Spinal cord (tissue), 10 donors: Measurements from ENCODE around the gene WDR90. TPM values are rescaled to one million over a fixed set of nuclear protein-coding genes. Genes with fewer than 3 reads are reported as not detected.
A peak's percentile ranks its signal among the peaks of the same experiment; 100 is the strongest.

ENCODE experiments used
- DNase-seq, 6 donors: peaks; one replicate each; pipeline versions ENCODE4 v3.0.0 to v3.0.0-alpha.2; 2013 to 2015; ENCODE audit warnings: low spot score in 6 of 6, low read depth in 4 of 6
- H3K27ac ChIP-seq: one replicate; pipeline ENCODE4 v1.5.1; 2013; ENCODE audit warnings: low read depth, low read length, control low read depth
- H3K27me3 ChIP-seq: one replicate; pipeline ENCODE4 v1.6.1; 2013; ENCODE audit warnings: low read length; ENCODE audit not compliant: control insufficient read depth, insufficient read depth
- H3K36me3 ChIP-seq: one replicate; pipeline ENCODE4 v1.6.1; 2013; ENCODE audit warnings: low read length; ENCODE audit not compliant: control insufficient read depth, insufficient read depth
- H3K4me1 ChIP-seq: one replicate; pipeline ENCODE4 v1.6.1; 2013; ENCODE audit warnings: low read length; ENCODE audit not compliant: control insufficient read depth, insufficient read depth
- H3K4me3 ChIP-seq: one replicate; pipeline ENCODE4 v1.5.1; 2013; ENCODE audit warnings: low read depth, low read length, control low read depth
- H3K9me3 ChIP-seq: one replicate; pipeline ENCODE4 v1.6.1; 2013; ENCODE audit warnings: low read length; ENCODE audit not compliant: control insufficient read depth, insufficient read depth
- WGBS: methylation state at CpG from one replicate; pipeline ENCODE4 v1.1.5; 2013; ENCODE audit warnings: missing lambda C conversion rate; ENCODE audit not compliant: insufficient coverage; 5-methylcytosine and 5-hydroxymethylcytosine counted together
- polyA plus RNA-seq, 2 donors: library from polyadenylated mRNA; unstranded; fragments of 120-200 nt; gene quantifications; one replicate each; pipeline ENCODE4 v1.2.1, GENCODE V29; 2013; ENCODE audit not compliant: insufficient read length in 2 of 2
- total RNA-seq, 2 donors: library from RNA; depleted of rRNA in 1 of 2; stranded (reverse); fragments of 120-200 nt in 1 of 2; fragments of >200 nt in 1 of 2; gene quantifications; one replicate each; pipeline versions ENCODE4 v1.2.3 to v1.2.4, GENCODE V29; 2013 to 2014
- donor health status: healthy.

WDR90 gene
- total and polyA plus RNA-seq, 4 donors: 8.3 to 63.1 (median 39.2) TPM

GRCh38 chr16:625977-626765 is 23.0 kb upstream of the WDR90 start:
- 95% methylated on average over 35 of the region's 35 CpGs for WGBS
- DNase-seq: no peak
- Histone ChIP-seq H3K4me3 (no peak overlapping the region), H3K4me1 (peaks cover 43% of the 10 kb centered on the region), H3K27ac (no peak overlapping the region), H3K36me3 (peaks cover 75% of the 10 kb centered on the region), H3K9me3 (no peaks in the 10 kb centered on the region), H3K27me3 (no peaks in the 10 kb centered on the region)

- 91% methylated on average over 29 of the region's 29 CpGs for WGBS
- no peak overlapping the region for H3K27ac ChIP-seq
- no peak overlapping the region for H3K4me3 ChIP-seq
- H3K36me3 ChIP-seq: peaks cover 68% of the 10 kb centered on the region
- DNase-seq: no peak
- H3K27me3 ChIP-seq: no peaks in the 10 kb centered on the region
- peaks cover 37% of the 10 kb centered on the region for H3K4me1 ChIP-seq
- no peaks in the 10 kb centered on the region for H3K9me3 ChIP-seq
Measured at GRCh38 chr16:626787-627453, 22.2 kb upstream of the WDR90 start.

- Histone ChIP-seq H3K4me3 (no peak overlapping the region), H3K27me3 (no peaks in the 10 kb centered on the region), H3K4me1 (peaks cover 32% of the 10 kb centered on the region), H3K36me3 (peaks cover 73% of the 10 kb centered on the region), H3K27ac (no peak overlapping the region), H3K9me3 (no peaks in the 10 kb centered on the region)
- DNase-seq: no peak
- WGBS: 89% methylated on average over 44 of the region's 50 CpGs
Measured at GRCh38 chr16:627454-628239, 21.5 kb upstream of the WDR90 start.

- no peaks in the 10 kb centered on the region for H3K9me3 ChIP-seq
- H3K4me3 ChIP-seq: no peak overlapping the region
- 90% methylated on average over 32 of the region's 33 CpGs for WGBS
- no peak for DNase-seq
- peaks cover 32% of the 10 kb centered on the region for H3K4me1 ChIP-seq
- H3K27ac ChIP-seq: no peak overlapping the region
- peaks cover 79% of the 10 kb centered on the region for H3K36me3 ChIP-seq
- no peaks in the 10 kb centered on the region for H3K27me3 ChIP-seq
Measured at GRCh38 chr16:628321-629061, 20.7 kb upstream of the WDR90 start.

- H3K36me3 ChIP-seq: peaks cover 87% of the 10 kb centered on the region
- no peaks in the 10 kb centered on the region for H3K27me3 ChIP-seq
- DNase-seq: peak in 1 of 6 donors; percentile 14
- H3K9me3 ChIP-seq: no peaks in the 10 kb centered on the region
- H3K4me1 ChIP-seq: peaks cover 34% of the 10 kb centered on the region
- no peak overlapping the region for H3K27ac ChIP-seq
- no peak overlapping the region for H3K4me3 ChIP-seq
- WGBS: 38% methylated on average over 26 of the region's 29 CpGs
Measured at GRCh38 chr16:629185-629832, 19.9 kb upstream of the WDR90 start.

GRCh38 chr16:629833-630248 is 19.3 kb upstream of the WDR90 start:
- no peak for DNase-seq
- Histone ChIP-seq H3K4me3 (no peak overlapping the region), H3K36me3 (peaks cover 91% of the 10 kb centered on the region), H3K9me3 (no peaks in the 10 kb centered on the region), H3K4me1 (peaks cover 37% of the 10 kb centered on the region), H3K27me3 (no peaks in the 10 kb centered on the region), H3K27ac (peak overlapping the region; percentile 1)
- WGBS: 43% methylated on average over 7 of the region's 11 CpGs

GRCh38 chr16:630249-630814 is 18.8 kb upstream of the WDR90 start:
- Histone ChIP-seq H3K4me3 (no peak overlapping the region), H3K27me3 (no peaks in the 10 kb centered on the region), H3K36me3 (peaks cover 91% of the 10 kb centered on the region), H3K9me3 (no peaks in the 10 kb centered on the region), H3K27ac (peak overlapping the region; percentile 1), H3K4me1 (peaks cover 39% of the 10 kb centered on the region)
- DNase-seq: peak in 1 of 6 donors; percentile 4
- 34% methylated on average over 27 of the region's 29 CpGs for WGBS

- peak within 1 kb of the TSS; percentile 33 for H3K27ac ChIP-seq
- WGBS: 11% methylated on average over 22 of the region's 23 CpGs
- H3K36me3 ChIP-seq: peaks cover 88% of the 10 kb centered on the region
- no peak for DNase-seq
- H3K4me1 ChIP-seq: peaks cover 44% of the 10 kb centered on the region
- no peaks in the 10 kb centered on the region for H3K9me3 ChIP-seq
- H3K27me3 ChIP-seq: no peaks in the 10 kb centered on the region
- no peak within 1 kb of the TSS for H3K4me3 ChIP-seq
Measured at GRCh38 chr16:630815-631405, 18.3 kb upstream of the WDR90 start, which contains the start of gene WFIKKN1. WFIKKN1 (plus strand) TSS chr16:630985; CDS start chr16:631254, 269 bp downstream.
